HG02884 (cell line): ENCODE measurements around the gene CEP164.
"Not testable (repeated sequence)": the region's sequence is repeated elsewhere in the genome, so short reads cannot be mapped to it uniquely, and the experiment has no call there.

Source experiments
- ATAC-seq: cut with Tn5 transposase; IDR thresholded peaks from one replicate; pipeline ENCODE4 v1.9.1; 2021; ENCODE audit warnings: mild to moderate bottlenecking, moderate library complexity; ENCODE audit not compliant: unreplicated experiment

CEP164 gene

GRCh38 chr11:117392001-117392690 lies 64.5 kb downstream of the CEP164 start:
- no peak for ATAC-seq

GRCh38 chr11:117392979-117393378 lies 65.3 kb downstream of the CEP164 start:
- no peak for ATAC-seq

- no peak for ATAC-seq
Measured at GRCh38 chr11:117394221-117394925, 66.7 kb downstream of the CEP164 start.

DNA sequence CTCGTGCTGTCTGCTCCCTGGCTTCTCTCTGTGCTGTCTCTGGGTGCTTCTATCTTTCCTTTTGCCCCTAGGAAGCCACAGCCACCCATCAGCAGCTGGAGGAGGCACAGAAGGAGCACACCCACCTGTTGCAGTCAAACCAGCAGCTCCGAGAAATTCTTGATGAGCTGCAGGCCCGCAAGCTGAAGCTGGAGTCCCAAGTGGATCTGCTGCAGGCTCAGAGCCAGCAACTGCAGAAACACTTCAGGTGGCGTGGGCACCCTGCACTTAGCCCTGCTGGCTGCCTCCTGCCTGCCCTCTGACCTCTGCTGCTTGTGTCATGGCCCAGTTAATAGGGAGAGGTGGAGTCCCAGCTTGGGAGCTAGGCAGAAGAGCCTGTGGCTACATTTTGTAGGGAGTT lies 67.8 kb downstream of the CEP164 start:
- ATAC-seq: no peak

- no peak for ATAC-seq
Measured at GRCh38 chr11:117396970-117397369, 69.3 kb downstream of the CEP164 start.

DNA sequence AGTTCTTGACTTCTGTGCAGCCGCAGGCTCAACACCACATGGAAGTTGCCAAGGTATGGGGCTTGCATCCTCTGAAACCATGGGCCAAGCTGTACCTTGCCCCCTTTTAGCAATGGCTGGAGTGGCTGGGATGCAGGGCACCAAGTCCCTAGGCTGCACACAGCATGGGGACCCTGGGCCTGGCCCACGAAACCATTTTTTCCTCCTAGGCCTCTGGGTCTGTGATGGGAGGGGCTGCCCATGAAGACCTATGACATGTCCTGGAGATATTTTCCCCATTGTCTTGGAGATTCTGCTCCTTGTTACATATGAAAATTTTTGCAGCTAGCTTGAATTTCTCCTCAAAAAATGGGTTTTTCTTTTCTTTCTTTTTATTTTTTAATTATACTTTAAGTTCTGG lies 71.0 kb downstream of the CEP164 start:
- not testable (repeated sequence) for ATAC-seq

- ATAC-seq: not testable (repeated sequence)
Measured at GRCh38 chr11:117399100-117399840, 71.6 kb downstream of the CEP164 start.

DNA sequence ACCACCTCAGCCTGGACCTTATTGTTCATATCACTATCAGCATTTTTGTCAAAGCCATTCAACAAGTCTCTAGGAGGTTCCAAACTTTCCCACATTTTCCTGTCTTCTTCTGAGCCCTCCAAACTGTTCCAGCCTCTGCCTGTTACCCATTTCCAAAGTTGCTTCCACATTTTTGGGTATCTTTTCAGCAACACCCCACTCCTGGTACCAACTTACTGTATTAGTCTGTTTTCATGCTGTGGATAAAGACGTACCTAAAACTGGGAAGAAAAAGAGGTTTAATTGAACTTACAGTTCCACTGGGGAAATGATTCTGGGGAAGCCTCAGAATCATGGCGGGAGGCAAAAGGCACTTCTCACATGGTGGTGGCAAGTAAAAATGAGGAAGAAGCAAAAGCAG lies 78.2 kb downstream of the CEP164 start:
- ATAC-seq: not testable (repeated sequence)

DNA sequence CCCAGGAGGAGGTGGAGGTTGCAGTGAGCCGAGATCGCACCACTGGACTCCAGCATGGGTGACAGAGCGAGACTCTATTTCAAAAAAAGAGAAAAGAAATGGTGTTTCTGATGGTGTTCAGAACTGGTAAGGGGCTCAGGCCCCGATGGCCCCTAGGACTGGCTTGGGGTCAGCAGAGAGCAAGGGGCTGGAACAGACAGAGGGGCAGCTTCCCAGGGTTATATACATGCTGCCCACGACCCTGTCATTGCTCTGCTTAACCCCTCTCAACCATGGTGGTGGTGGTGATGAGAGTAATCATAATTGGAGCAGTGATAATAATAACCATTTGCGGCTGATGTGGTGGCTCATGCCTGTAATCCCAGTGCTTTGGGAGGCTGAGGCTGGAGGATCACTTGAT lies 79.4 kb downstream of the CEP164 start:
- ATAC-seq: no peak

DNA sequence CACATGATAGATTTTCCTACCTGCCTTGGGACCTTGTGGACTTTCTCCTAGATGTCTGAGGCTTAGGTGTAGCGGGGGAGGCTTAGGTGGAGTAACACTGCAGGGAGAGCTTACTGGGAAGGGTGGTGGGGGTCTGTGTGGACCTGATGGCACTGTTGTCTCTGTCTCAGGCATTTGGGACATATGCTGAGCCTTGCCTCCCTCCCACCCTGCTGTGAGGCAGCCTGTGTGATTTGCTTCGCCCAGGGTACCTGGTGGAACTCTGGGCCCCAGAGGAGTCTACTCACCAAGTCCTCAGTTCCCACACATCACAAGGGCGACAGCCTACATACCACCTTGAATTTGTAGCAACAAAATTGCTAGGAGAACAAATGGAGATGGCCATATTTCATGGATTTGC lies 80.7 kb downstream of the CEP164 start:
- no peak for ATAC-seq

DNA sequence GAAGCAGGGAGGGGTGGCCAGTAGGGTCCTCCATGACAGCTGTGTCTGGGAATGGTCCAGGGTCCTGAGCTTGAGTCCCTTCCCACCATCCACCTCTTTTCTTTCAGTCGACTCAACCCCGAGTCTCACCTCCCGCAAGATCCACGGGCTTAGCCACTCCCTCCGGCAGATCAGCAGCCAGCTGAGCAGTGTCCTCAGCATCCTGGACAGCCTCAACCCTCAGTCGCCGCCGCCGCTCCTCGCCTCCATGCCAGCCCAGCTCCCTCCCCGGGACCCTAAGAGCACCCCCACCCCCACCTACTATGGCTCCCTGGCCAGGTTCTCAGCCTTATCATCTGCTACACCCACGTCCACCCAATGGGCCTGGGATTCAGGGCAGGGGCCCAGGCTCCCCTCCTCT lies 81.9 kb downstream of the CEP164 start:
- ATAC-seq: no peak

DNA sequence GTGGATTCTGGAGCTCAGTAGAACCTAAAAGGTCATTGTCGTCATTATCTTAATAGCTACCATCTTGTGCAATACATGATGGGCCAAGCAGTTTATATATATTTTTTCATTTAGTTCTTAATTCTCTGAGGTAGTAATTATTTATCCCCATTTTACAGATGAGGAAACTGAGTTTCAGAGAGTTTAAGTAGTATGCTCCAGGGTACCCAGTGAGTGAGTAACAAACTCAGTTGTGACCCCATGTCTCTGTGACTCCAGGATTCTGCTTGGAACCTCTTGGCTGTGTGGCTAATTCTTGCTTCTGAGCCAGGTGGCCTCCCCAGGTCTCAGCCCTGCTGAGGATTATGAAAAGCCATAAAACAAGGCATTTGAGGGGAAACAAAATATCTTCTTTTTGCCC lies 82.6 kb downstream of the CEP164 start:
- no peak for ATAC-seq

DNA sequence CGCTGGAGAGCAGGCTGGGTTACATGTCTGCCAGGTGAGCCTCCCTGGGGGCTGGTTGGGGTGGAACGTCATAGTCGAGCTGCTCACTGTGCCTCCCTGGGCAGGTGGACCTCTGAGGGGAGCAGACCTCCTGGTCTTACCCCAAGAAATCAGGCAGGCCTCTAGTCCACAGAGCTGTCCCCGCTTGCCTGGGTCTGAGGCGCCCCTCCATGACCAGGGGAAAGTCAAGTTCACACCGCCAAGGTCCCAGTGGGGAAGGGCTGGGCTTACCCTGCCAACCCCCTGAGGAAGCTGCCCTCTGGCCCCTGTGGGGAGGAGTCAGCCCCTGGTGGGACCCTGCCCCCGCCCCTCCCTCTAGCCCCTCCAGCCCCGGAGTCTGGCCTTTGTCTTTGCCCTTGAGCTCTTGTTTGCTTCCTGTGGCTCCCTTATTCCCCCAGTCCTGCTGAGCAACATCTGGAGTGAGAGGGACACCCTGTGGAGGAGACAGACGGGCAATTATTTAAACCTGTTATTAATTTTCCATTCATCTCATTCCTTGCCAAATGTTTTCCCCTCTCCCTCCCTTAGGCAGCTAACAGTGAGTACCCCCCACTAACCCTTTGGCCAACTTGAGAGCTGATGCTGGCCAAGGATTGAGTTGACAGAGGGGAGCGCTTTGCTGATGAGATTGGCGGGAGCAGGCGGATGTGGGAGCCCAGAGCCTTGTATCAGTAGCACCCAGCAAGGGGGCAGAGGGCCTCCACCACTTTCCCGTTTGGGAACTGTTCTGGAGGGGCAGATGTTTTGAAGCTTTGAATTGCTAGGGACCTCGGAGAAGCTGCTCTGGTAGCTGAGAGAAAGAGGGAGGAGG lies 83.4 kb downstream of the CEP164 start:
- no peak for ATAC-seq

DNA sequence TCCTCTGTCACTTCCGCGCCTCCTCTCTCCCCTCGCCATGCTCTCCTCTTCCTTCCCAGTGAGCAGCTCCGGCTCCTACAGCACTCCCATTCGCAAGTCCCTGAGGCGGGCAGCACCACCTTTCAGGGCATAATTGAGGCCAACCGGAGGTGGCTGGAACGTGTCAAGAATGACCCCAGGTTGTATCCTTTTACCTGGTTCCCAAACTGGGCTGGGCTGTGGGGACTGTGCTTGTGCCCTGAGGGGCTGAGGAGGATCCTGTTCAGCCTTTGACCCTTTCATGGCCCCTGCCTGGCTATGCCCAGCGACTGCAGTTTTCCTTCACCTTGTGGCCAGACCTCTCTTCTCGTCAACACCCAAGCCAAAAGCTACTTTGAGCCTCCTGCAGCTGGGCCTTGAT lies 84.1 kb downstream of the CEP164 start:
- ATAC-seq: no peak

DNA sequence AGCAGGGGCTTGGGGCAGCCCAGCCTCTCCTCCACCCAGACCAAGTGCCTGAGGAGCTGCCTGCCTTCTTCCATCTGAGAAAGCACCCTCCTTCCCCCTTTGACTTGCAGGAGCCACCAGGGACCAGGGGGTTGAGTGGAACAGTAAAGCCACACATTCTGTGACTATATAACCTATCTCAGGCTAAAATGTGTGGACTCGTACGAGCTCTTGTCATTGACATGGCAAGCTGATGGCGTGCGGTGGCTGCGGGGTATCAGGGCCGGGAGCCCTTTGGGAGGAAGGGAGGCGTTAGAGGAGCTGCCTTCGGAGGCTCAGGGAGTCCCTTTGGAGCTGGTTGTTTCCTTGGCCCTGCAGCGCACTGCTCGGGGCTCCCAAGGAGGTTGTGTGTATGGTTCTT lies 84.5 kb downstream of the CEP164 start:
- no peak for ATAC-seq

GRCh38 chr11:117412653-117413275 lies 85.1 kb downstream of the CEP164 start:
- no peak for ATAC-seq

- ATAC-seq: no peak
Measured at GRCh38 chr11:117413616-117414015, 86.0 kb downstream of the CEP164 start.

- ATAC-seq: no peak
Measured at GRCh38 chr11:117414724-117415123, 87.1 kb downstream of the CEP164 start.

DNA sequence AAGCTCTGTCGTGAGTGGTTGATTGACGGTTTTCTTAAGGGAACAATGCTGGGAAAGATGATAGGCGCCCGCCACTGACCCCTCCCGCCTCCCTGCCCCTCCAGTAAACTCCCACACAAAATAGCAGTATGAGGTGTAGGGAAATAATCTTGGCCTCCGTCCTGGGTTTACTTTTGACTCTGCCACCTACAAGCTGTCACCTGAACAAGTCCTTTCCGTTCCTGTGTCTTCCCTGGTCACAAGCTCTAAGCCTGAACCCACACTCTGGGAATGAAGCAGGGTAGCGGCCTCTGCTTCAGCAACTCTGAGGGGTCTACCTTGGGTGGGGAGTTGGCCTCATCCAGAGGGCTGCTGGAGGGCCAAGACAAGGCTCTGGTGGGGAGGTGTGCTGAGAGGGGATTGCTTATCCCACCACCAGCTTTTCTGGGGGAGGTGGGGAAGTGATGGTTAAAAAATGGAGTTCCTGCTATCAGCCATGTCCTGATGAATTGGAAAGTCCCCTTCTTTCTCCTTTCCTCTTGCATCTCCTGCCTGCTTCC lies 87.8 kb downstream of the CEP164 start:
- no peak for ATAC-seq

DNA sequence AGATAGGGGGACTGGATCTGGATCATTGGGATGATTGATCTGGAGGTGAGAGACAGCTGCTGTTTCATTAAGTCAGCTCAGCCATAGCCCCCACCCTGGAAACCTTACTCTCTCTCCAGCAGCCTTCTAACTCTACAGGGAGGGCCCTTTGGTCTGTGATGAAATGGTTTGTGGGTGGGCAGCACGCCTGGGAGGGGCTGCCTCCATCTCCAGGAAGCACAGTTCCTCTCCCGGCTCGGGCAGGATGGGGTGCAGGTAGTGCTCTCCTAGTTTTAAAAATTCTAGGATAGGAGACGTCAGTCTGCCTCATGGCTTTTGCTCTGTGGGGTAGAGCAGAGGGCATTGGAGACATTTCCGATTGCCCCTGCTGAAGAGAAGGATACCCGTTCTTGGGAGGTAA lies 89.7 kb downstream of the CEP164 start:
- no peak for ATAC-seq
